ENCODE results near the gene DCAF11.

Gene DCAF11

DNA sequence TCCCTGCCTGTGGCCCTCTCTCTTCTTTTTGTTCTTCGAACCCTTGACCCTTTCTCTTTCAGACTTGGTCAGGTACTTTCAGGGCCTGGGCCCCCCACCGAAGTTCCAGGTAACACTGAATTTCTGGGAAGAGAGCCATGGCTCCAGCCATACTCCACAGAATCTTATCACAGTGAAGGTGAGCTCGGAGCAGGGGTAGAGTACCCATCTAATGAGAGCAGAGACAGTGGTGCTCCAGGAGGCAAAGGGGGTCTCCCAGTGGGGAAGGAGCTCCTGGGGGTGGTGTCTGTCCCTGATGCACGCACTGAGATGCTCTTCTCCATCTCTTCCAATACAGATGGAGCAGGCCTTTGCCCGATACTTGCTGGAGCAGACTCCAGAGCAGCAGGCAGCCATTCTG, 51.2 kb downstream of the DCAF11 start:
- no peak for DNase-seq

- no peak for DNase-seq
These were observed 53.0 kb downstream of the DCAF11 start for GRCh38 chr14:24167469-24168114.

- DNase-seq = peak; percentile 84
These were observed 57.1 kb downstream of the DCAF11 start, which contains the start of gene REC8 for GRCh38 chr14:24171422-24172260. Gene REC8 (plus strand): TSS chr14:24172080. CDS start chr14:24172553, 473 bp downstream.

DNA sequence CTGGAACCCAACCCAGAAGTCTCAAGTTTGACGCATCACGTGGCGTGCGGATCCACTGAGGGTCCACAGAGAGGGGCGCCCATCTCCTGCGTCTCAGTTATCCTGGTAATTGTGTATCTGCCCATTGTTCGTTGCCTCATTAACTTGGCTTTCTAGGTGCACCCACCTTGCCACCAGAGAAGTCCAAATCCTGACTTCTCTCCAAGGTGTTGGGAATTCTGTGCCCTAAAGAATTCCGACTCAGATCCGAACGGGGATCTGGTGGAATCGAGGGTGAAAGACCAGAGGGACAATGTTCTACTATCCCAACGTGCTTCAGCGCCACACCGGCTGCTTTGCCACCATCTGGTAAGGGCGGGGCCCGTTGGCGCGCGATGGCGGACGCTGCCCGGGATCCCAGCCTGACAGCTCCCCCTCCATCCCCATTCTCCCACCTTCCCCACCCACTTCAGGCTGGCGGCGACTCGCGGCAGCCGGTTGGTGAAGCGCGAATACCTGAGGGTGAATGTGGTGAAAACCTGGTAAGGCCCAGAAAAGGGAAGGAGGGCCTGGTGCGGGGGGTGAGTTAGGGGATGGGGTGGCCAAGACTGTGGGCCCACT, 57.8 kb downstream of the DCAF11 start:
- no peak for DNase-seq

DNA sequence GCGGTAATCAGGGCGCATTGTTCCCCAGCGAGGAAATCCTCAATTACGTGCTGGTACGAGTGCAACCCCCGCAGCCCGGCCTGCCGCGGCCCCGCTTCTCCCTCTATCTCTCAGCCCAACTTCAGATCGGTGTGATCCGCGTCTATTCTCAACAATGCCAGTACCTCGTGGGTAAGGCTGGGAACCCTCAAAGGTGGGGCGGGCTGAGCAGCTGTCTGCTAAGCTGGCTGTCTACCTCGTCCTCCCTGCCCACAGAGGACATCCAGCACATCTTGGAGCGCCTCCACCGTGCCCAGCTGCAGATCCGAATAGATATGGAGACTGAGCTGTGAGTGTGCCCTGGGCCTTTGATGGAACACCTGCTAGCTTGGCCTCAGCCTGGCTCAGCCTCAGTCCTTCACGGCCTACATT, 58.3 kb downstream of the DCAF11 start:
- no peak for DNase-seq

Measured in stimulated activated CD8-positive, alpha-beta memory T cell treated with anti-CD3 and anti-CD28 coated beads, Interleukin-4, amount 100 ng/mL, for 48 hours (primary cell).